GM18508 (cell line): ENCODE results near the gene SUPT3H.
"Not testable (repeated sequence)": the region's sequence is repeated elsewhere in the genome, so short reads cannot be mapped to it uniquely, and the experiment has no call there.

ENCODE experiments used
- ATAC-seq: cut with Tn5 transposase; IDR thresholded peaks from one replicate; pipeline ENCODE4 v1.9.1; 2021; ENCODE audit warnings: moderate number of reproducible peaks; ENCODE audit not compliant: insufficient read depth, unreplicated experiment

The SUPT3H gene

DNA sequence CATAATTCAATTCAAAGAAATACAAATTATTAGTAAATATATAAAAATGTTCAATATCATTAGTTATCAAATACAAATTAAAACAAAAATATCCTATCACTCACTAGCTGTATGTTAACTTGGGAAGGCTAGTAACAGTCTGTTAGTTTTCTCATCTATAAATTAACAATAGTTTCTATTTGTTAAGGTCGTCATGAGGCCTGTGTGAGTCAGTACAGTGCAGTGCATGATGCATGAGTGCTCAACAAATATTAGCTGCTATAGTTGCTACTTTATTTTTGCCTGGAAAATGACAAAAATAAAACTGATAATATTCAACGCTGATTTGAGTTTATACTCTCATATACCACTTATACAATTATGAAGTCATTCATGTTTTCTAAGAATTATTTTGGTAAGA lies 451.2 kb downstream of the SUPT3H start:
- ATAC-seq: no peak

DNA sequence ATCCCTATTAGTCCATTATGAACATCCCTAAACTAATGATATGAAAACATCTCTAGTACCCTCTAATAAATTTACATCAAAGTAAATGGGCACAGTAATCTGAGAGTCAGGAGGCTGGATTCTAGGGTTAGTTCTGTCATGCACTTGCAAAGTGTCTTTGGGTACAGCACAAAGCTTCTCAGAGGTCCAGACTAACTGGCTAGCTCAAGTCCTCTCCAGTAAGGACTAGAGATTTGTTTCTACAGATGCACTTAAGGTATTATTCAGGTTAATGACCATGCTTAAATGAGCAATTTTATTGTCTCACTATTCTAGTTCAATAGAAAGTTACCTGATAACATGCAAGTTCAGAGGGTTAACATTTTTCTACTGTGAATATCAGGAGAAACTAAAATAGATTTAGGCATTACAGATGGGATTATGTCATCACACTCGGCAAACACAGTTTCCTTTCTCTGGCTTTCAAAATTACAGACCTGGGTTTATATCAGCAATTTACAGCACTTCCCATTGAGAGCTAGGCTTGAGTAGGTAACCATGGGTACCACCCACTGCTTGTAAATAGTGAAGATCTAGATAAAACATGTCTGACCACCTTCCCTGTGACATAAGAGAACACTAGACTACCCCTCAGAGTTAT lies 452.5 kb downstream of the SUPT3H start:
- no peak for ATAC-seq

- ATAC-seq: no peak
Measured at GRCh38 chr6:44923444-44923843, 454.3 kb downstream of the SUPT3H start.

- no peak for ATAC-seq
Measured at GRCh38 chr6:44921798-44922197, 455.9 kb downstream of the SUPT3H start.

GRCh38 chr6:44920952-44921491 lies 456.7 kb downstream of the SUPT3H start:
- no peak for ATAC-seq

DNA sequence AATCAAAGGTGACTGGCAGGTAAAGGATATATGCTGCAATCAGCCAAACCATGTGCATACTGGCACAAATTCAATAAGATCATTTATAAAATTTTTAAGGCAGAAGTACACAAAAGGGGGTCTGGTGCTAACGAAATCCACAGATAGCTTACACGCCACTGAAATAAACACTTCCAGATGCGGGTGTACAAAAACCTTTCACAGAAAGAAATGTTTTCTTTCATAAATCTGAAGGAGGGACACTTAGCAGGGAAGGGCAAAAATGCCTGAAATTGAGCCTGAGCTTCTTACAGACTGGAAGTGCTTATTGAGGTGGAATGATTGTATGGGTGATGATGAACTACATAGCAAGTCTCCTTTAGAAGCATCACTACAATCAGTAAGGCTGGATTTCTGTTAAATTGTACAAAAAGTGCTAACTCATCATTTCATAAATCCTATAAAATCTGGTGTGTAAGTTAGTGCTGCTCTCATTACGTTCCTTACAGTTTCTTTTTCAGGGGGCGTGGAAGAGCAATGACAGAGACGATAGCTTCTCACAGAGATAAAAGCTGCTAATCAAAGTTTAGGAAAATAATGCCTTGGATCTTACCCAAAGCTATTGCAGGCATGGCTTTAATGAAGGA lies 458.9 kb downstream of the SUPT3H start:
- no peak for ATAC-seq

GRCh38 chr6:44917430-44917829 lies 460.3 kb downstream of the SUPT3H start:
- no peak for ATAC-seq

- ATAC-seq: no peak
Measured at GRCh38 chr6:44915111-44915510, 462.6 kb downstream of the SUPT3H start.

DNA sequence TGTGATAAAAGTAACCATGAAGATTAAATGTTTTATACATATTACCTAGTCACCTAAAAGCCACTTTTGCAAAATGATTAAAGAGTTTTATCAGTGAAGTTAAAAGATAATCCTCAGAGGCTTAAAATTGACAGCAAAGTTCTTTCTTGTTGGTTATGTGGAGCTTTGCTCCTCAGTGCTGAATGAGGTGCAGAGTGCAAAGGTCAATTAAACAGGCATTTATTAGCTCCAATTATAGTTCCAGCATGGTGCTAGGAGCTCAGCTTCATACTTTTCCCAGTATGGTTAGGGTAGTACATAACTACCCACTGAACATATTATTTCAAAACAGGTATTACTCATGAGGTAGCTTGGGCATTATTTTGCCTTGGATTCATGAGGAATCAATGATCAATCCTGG lies 463.6 kb downstream of the SUPT3H start:
- no peak for ATAC-seq

DNA sequence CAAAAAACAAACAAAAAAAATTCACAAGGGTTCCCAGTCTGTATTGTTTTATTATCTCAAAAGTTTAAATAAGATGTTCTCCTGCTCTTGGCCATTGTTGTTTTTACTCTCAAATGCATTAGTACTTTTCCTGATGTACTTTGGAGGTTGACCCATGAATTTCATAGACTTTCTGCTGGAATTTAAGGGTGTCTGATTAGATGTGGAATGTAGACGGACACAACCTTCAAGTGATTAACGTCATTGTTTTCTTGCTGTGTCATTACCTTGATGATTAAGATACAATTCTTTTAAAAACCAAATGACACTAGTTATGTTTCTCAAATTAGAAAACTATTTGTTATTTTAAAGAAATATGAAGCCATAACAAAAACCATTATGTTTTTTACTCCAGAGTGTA lies 471.0 kb downstream of the SUPT3H start:
- no peak for ATAC-seq

DNA sequence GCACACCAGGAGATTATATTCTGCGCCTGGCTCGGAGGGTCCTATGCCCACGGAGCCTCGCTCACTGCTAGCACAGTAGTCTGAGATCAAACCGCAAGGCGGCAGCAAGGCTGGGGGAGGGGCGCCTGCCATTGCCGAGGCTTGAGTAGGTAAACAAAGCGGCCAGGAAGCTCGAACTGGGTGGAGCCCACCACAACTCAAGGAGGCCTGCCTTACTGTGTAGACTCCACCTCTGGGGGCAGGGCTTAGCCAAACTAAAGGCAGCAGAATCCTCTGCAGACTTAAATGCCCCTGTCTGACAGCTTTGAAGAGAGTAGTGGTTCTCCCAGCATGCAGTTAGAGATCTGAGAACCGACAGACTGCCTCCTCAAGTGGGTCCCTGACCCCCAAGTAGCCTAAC lies 477.4 kb downstream of the SUPT3H start:
- not testable (repeated sequence) for ATAC-seq

DNA sequence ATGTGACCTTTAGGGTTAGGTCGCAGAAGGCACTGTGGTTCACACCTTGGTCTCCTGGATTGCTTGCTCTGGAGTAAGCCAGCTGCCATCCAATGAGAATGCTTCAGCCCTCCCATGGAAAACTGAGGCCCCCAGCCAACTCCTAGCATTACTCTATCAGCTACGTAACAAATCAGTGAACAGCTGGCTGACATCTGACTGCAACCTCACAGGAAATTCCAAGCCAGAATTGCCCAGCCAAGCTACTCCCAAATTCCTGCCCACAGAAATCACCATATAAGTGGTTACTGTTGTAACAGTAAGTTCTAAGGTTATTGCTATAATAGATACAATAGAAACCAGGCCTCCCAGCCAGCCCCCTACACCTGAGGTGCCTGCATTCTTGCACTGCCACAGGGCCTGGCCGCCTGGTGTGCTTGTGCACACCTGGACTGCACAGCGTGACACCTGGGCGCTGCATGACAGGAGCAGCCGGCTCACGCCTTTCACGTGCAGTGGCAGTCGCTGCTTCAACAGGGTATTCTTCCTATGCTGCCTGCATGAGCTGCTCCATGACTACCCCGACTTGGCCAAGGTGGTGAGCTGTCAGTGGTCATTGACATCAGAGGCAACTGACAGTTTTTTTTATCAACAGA lies 479.3 kb downstream of the SUPT3H start:
- ATAC-seq: no peak

- ATAC-seq: no peak
Measured at GRCh38 chr6:44897316-44897715, 480.4 kb downstream of the SUPT3H start.

DNA sequence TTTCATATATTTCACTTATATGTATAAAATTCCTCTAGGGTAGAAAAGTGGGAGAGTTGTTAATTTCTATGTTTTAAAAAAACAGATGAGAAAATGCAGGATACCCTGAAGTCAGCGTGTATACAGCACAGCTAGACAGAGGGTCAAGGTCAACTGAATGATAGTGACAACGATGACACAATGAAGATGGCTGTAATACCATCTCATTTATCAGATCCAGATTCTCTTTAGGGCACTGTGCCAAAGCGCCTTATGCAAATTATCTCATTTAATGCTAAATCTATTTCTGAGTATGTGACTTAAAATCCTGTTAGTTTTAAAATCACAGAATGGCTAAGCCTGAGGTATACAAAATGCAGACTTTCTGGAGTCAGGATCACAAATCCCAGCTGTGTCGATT lies 481.0 kb downstream of the SUPT3H start:
- ATAC-seq: no peak

GRCh38 chr6:44892579-44892978 lies 485.2 kb downstream of the SUPT3H start:
- no peak for ATAC-seq

- not testable (repeated sequence) for ATAC-seq
Measured at GRCh38 chr6:44879071-44879470, 498.7 kb downstream of the SUPT3H start.

DNA sequence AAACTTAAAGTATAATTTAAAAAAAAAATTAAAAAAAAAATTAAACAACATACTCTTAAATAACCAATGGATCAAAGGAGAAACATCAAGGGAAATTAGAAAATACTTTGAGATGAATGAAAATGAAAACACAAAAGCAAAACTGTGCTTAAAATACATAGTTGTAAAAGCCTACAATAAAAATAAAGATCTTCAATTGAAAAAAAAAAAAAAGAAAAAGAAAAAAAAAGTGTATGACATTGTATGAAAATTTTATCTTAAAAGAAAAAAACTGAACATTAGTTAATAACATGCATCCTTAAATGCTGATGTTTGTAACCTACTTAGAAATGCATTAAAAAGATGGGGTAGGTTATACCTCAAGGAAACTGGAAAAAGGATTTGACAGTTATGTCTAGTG lies 501.1 kb downstream of the SUPT3H start:
- ATAC-seq: not testable (repeated sequence)

DNA sequence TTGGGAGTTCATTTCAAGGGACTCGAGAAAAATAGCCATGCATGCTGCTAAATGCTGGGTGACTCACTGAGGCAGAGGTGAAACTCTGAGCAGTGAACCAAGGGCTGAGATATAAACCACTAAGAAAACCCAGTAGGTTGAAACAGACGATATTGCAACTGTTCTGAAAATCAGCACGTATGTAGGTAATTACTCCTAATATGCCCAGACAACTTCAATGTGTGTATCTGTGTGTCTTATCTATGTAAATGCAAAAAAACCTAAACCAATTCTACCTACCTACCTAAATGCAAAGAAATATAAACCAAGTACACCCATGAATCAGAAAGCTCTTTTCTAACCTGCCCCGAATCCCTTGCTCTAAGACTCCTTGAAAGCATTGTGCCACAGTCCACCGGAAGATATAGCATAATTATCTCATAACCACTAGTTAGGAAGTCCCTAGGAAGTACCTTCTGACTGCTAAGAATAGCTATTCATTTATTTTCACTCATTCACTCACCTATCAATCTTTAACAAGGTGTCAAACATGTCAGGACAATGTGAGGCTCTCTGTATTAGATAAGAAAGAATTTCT lies 508.3 kb downstream of the SUPT3H start:
- peak; percentile 64 for ATAC-seq

DNA sequence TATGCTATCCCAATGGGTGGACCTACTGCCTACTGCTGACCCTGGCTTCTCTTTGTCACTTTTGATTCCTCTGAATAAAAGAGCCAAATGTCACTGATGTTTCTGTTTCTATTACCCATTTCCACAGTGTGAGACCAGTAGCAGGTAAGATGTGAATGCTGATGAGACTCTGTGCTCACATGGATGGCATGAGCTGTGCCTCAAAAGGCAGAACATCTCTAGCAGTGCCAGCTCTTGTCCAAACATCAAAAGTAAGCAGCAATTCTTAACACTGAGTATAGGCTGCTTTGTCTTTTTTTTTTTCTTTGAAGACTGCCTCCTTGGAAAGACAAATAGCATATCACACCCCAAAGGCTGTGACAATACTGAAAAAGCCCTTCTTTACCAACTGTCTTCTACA lies 508.8 kb downstream of the SUPT3H start:
- no peak for ATAC-seq

DNA sequence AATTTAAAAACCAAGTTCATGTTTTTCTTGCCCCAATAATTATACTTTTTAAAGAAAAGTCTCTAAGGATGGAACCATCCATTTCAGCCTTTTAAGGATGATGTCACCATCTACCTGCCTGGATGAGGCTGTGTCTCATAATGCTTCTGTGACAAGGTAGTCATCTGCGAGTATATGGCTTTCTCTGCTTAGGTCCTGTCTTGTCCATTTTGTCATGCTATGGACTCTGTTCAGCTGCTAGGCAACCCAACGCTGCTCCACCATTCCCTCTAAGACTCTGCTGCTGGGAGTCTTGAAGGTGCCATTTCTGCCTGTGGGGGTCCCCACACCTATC lies 509.4 kb downstream of the SUPT3H start:
- peak; percentile 34 for ATAC-seq

GRCh38 chr6:44867571-44868334 lies 510.0 kb downstream of the SUPT3H start:
- peak; percentile 34 for ATAC-seq
